Right lobe of liver (tissue), 4 donors: Measurements from ENCODE around the gene CDHR1.

Experiments
- CTCF ChIP-seq, 4 donors: fragments of 200-600 bp in 3 of 4; fragments of 450-650 bp in 1 of 4; IDR thresholded peaks; one replicate each; pipeline versions ENCODE4 v1.5.1 to v1.8.0; 2016 to 2022; ENCODE audit warnings: antibody characterized with exemption in 4 of 4, mild to moderate bottlenecking in 2 of 4
- POLR2A ChIP-seq: fragments of 450-650 bp; IDR thresholded peaks from one replicate; pipeline ENCODE4 v1.6.1; 2017; ENCODE audit warnings: antibody characterized with exemption, mild to moderate bottlenecking
- donor health status: DM: no; HTN: no; CAD: no.
- donor health status: DM: no; HTN: no; CAD: no.
- donor health status: DM: no; HTN: yes; CAD: no.

GRCh38 chr10:84201682-84202081 is 7.3 kb downstream of the CDHR1 start:
- TF ChIP-seq CTCF (IDR thresholded peaks at IDR 0.05) (no peak), POLR2A (no peak)
